ENCODE results near the gene GLIPR1L2.

GLIPR1L2 gene

GRCh38 chr12:75471902-75472890, 81.3 kb downstream of the GLIPR1L2 start:
- Histone ChIP-seq H3K27me3 (ENCODE audit: control insufficient read depth, low read length) (no peaks in the 10 kb centered on the region), H3K27ac (ENCODE audit: low read depth, low read length) (peak overlapping the region; percentile 79), H3F3A (ENCODE audit: control insufficient read depth, insufficient read depth) (peaks cover 5% of the 10 kb centered on the region; the same call in 1 of the 2 replicates), H3K4me1 (ENCODE audit: control insufficient read depth, low read length) (peaks cover 50% of the 10 kb centered on the region), H4K20me1 (ENCODE audit: control insufficient read depth, insufficient read depth, low read depth, low read length) (no peaks in the 10 kb centered on the region), H3K9me3 (ENCODE audit: control insufficient read depth, insufficient read depth, low read length) (no peaks in the 10 kb centered on the region), H3K4me2 (ENCODE audit: low read length) (peak overlapping the region; percentile 58), H3K4me3 (ENCODE audit: low read length) (peak overlapping the region; percentile 37), H3K36me3 (ENCODE audit: control insufficient read depth, low read length) (no peaks in the 10 kb centered on the region), H3K79me2 (ENCODE audit: control insufficient read depth, low read length) (no peaks in the 10 kb centered on the region), H3K9me2 (replicated peaks; ENCODE audit: control insufficient read depth, low read length) (no peaks in the 10 kb centered on the region)
- no peak for TF ChIP-seq CTCF (IDR thresholded peaks at IDR 0.05; ENCODE audit: low read depth, low read length, poor library complexity, severe bottlenecking)
- no peak for TF ChIP-seq EZH2phosphoT487 (IDR thresholded peaks at IDR 0.05; ENCODE audit: borderline replicate concordance, low read length)

GRCh38 chr12:75474116-75474515, 83.2 kb downstream of the GLIPR1L2 start:
- Histone ChIP-seq H3K27ac (ENCODE audit: low read depth, low read length) (no peak overlapping the region), H3K9me2 (replicated peaks; ENCODE audit: control insufficient read depth, low read length) (no peaks in the 10 kb centered on the region), H3K79me2 (ENCODE audit: control insufficient read depth, low read length) (no peaks in the 10 kb centered on the region), H3K27me3 (ENCODE audit: control insufficient read depth, low read length) (no peaks in the 10 kb centered on the region), H3K9me3 (ENCODE audit: control insufficient read depth, insufficient read depth, low read length) (no peaks in the 10 kb centered on the region), H4K20me1 (ENCODE audit: control insufficient read depth, insufficient read depth, low read depth, low read length) (no peaks in the 10 kb centered on the region), H3F3A (ENCODE audit: control insufficient read depth, insufficient read depth) (peaks cover 10% of the 10 kb centered on the region; the same call in 1 of the 2 replicates), H3K4me1 (ENCODE audit: control insufficient read depth, low read length) (peaks cover 67% of the 10 kb centered on the region), H3K36me3 (ENCODE audit: control insufficient read depth, low read length) (no peaks in the 10 kb centered on the region), H3K4me2 (ENCODE audit: low read length) (no peak overlapping the region), H3K4me3 (ENCODE audit: low read length) (no peak overlapping the region)
- TF ChIP-seq CTCF (IDR thresholded peaks at IDR 0.05; ENCODE audit: low read depth, low read length, poor library complexity, severe bottlenecking) (no peak), EZH2phosphoT487 (IDR thresholded peaks at IDR 0.05; ENCODE audit: borderline replicate concordance, low read length) (no peak)

GRCh38 chr12:75476071-75476470, 85.2 kb downstream of the GLIPR1L2 start:
- H3F3A ChIP-seq (ENCODE audit: control insufficient read depth, insufficient read depth) = peaks cover 19% of the 10 kb centered on the region
- H3K79me2 ChIP-seq (ENCODE audit: control insufficient read depth, low read length) = peaks cover 4% of the 10 kb centered on the region
- H3K4me3 ChIP-seq (ENCODE audit: low read length) = no peak overlapping the region
- TF ChIP-seq EZH2phosphoT487 (IDR thresholded peaks at IDR 0.05; ENCODE audit: borderline replicate concordance, low read length) (no peak), CTCF (IDR thresholded peaks at IDR 0.05; ENCODE audit: low read depth, low read length, poor library complexity, severe bottlenecking) (no peak)
- no peaks in the 10 kb centered on the region; the same call in 1 of the 2 replicates for H3K36me3 ChIP-seq (ENCODE audit: control insufficient read depth, low read length)
- no peak overlapping the region for H3K4me2 ChIP-seq (ENCODE audit: low read length)
- H4K20me1 ChIP-seq (ENCODE audit: control insufficient read depth, insufficient read depth, low read depth, low read length) = no peaks in the 10 kb centered on the region
- no peak overlapping the region for H3K27ac ChIP-seq (ENCODE audit: low read depth, low read length)
- H3K9me3 ChIP-seq (ENCODE audit: control insufficient read depth, insufficient read depth, low read length) = no peaks in the 10 kb centered on the region
- peaks cover 75% of the 10 kb centered on the region for H3K4me1 ChIP-seq (ENCODE audit: control insufficient read depth, low read length)
- no peaks in the 10 kb centered on the region for H3K9me2 ChIP-seq (replicated peaks; ENCODE audit: control insufficient read depth, low read length)
- no peaks in the 10 kb centered on the region for H3K27me3 ChIP-seq (ENCODE audit: control insufficient read depth, low read length)

All from DOHH2 (cell line).